WTC11 (cell line): ENCODE results near the gene OPRM1. TPM values are rescaled to one million over a fixed set of nuclear protein-coding genes. Genes with fewer than 3 reads are reported as not detected.

Experiments used
- ATAC-seq: fragments of 200-7000 bp; cut with Tn5 transposase; 2 replicates; pipeline ENCODE4 v1.10.0; 2021; ENCODE audit warnings: mild to moderate bottlenecking, moderate library complexity
- CTCF ChIA-PET: fragments of 300-600 bp; sonication (Branson Sonifier 250); formaldehyde crosslinking; loops from one replicate; lab custom pipeline; 2021; ENCODE audit warnings: antibody characterized with exemption; lab: Charles Lee
- POLR2A ChIA-PET: fragments of 350-600 bp; sonication (Branson Sonifier 250); formaldehyde crosslinking; loops from one replicate; lab custom pipeline; 2021; ENCODE audit warnings: antibody characterized with exemption; lab: Charles Lee
- DNase-seq: peaks from one replicate; pipeline ENCODE4 v3.0.0; 2021; ENCODE audit warnings: low spot score
- H3K27ac Mint-ChIP-seq: 2 replicates; pipeline ENCODE4 v1.8.0; 2021; ENCODE audit warnings: mixed read lengths
- H3K27me3 Mint-ChIP-seq: 2 replicates; pipeline ENCODE4 v1.8.0; 2021; ENCODE audit warnings: low read depth, mild to moderate bottlenecking, moderate library complexity, mixed read lengths
- H3K36me3 Mint-ChIP-seq: 2 replicates; pipeline ENCODE4 v1.8.0; 2021; ENCODE audit warnings: mixed read lengths
- H3K4me1 Mint-ChIP-seq: 2 replicates; pipeline ENCODE4 v1.8.0; 2022; ENCODE audit warnings: mixed read lengths
- H3K4me3 Mint-ChIP-seq: 2 replicates; pipeline ENCODE4 v1.8.0; 2021; ENCODE audit warnings: mild to moderate bottlenecking, moderate library complexity, mixed read lengths
- H3K9me3 Mint-ChIP-seq: 2 replicates; pipeline ENCODE4 v1.8.0; 2021; ENCODE audit warnings: mixed read lengths
- CBFB ChIP-seq: sonication (generic); formaldehyde crosslinking; IDR thresholded peaks from 2 replicates; pipeline ENCODE4 v1.8.1; 2022; ENCODE audit warnings: mild to moderate bottlenecking, low read depth, missing genetic modification reagents
- FOXP1 ChIP-seq: sonication (generic); formaldehyde crosslinking; IDR thresholded peaks from 2 replicates; pipeline ENCODE4 v1.8.0; 2022; ENCODE audit warnings: missing genetic modification reagents, mild to moderate bottlenecking, moderate library complexity, borderline replicate concordance
- HMGXB4 ChIP-seq: sonication (generic); formaldehyde crosslinking; IDR thresholded peaks from 2 replicates; pipeline ENCODE4 v1.8.1; 2023; ENCODE audit warnings: mild to moderate bottlenecking, moderate library complexity, missing genetic modification reagents
- JAZF1 ChIP-seq: fragments of 250-450 bp; sonication (Bioruptor Pico); IDR thresholded peaks from 2 replicates; pipeline ENCODE4 v1.9.0; 2021; ENCODE audit warnings: moderate library complexity, mild to moderate bottlenecking, inconsistent platforms
- MXD4 ChIP-seq: fragments of 250-450 bp; sonication (Bioruptor Pico); IDR thresholded peaks from 2 replicates; pipeline ENCODE4 v1.8.0; 2021; ENCODE audit warnings: mild to moderate bottlenecking, moderate library complexity, borderline replicate concordance
- MYBL2 ChIP-seq: sonication (generic); formaldehyde crosslinking; IDR thresholded peaks from 2 replicates; pipeline ENCODE4 v1.8.1; 2023; ENCODE audit warnings: mild to moderate bottlenecking, moderate library complexity, missing genetic modification reagents
- OVOL2 ChIP-seq: fragments of 250-450 bp; sonication (Bioruptor Pico); IDR thresholded peaks from 2 replicates; pipeline ENCODE4 v1.9.0; 2021; ENCODE audit warnings: mild to moderate bottlenecking, borderline replicate concordance
- SP1 ChIP-seq: sonication (generic); formaldehyde crosslinking; conservative IDR thresholded peaks from 2 replicates; pipeline ENCODE4 v1.8.1; 2022; ENCODE audit warnings: missing genetic modification reagents
- STAT6 ChIP-seq: sonication (generic); formaldehyde crosslinking; conservative IDR thresholded peaks from 2 replicates; pipeline ENCODE4 v1.8.1; 2023; ENCODE audit warnings: mild to moderate bottlenecking, low read depth, missing genetic modification reagents, moderate library complexity
- TEAD1 ChIP-seq: sonication (generic); formaldehyde crosslinking; IDR thresholded peaks from 2 replicates; pipeline ENCODE4 v1.8.0; 2022; ENCODE audit warnings: mild to moderate bottlenecking, missing genetic modification reagents
- ZSCAN18 ChIP-seq: fragments of 250-450 bp; sonication (Bioruptor Pico); IDR thresholded peaks from 2 replicates; pipeline ENCODE4 v2.1.2; 2022; ENCODE audit warnings: mild to moderate bottlenecking, moderate library complexity
- total RNA-seq: library from RNA; stranded (reverse); gene quantifications from 3 replicates; pipeline ENCODE4 v1.2.3, GENCODE V29; 2021
- TF ChIP-seq, protein P1 (sequence below): fragments of 250-450 bp; sonication (Bioruptor Pico); IDR thresholded peaks from 2 replicates; pipeline ENCODE4 v1.8.0; 2021; ENCODE audit warnings: mild to moderate bottlenecking
- TF ChIP-seq, protein P2 (sequence below): sonication (generic); formaldehyde crosslinking; IDR thresholded peaks from 2 replicates; pipeline ENCODE4 v1.8.0; 2022; ENCODE audit warnings: missing genetic modification reagents

The OPRM1 gene
- total RNA-seq, 1 experiment from 2014 or later, result not detected

DNA sequence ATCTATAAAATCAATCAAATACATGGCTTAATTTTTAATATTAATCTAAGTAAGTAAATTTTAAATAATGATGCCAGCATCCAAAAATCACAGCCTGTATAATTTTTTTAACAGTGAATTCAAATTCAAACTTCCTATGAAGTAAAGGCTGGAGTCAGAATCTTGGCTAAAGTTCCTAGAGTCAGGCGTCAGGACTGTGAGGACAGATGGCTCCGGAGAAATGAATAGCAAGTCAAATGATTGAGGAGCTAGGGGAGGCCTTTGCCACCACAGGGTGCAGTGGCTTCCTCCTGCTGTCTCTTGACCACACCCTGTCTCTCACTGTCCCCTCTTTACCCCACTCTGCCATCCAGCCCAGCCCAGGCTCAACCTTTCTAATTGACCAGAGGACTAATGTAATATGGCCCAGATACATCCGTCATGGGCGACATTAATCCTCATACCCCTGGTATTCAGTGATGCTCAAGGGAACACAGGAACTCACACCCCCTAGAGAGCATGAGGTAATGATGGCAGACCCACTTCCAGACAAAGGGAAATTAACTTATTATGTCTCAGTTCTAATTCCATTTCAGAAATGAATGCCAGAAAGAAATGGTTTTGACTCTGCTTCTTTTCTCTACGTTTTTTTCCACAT lies 53.4 kb downstream of the OPRM1 start (continued):
- TF ChIP-seq, protein P1, sequence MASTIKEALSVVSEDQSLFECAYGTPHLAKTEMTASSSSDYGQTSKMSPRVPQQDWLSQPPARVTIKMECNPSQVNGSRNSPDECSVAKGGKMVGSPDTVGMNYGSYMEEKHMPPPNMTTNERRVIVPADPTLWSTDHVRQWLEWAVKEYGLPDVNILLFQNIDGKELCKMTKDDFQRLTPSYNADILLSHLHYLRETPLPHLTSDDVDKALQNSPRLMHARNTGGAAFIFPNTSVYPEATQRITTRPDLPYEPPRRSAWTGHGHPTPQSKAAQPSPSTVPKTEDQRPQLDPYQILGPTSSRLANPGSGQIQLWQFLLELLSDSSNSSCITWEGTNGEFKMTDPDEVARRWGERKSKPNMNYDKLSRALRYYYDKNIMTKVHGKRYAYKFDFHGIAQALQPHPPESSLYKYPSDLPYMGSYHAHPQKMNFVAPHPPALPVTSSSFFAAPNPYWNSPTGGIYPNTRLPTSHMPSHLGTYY (CRISPR knock-in tag), result no peak

- CTCF ChIA-PET, result no interaction called here
- Mint-ChIP-seq H3K27ac (no peak overlapping the region), H3K36me3 (no peaks in the 10 kb centered on the region)
These were observed 54.4 kb downstream of the OPRM1 start for GRCh38 chr6:154093231-154094044.

More at GRCh38 chr6:154093231-154094044, 54.4 kb downstream of the OPRM1 start:
- no peaks in the 10 kb centered on the region for H3K4me1 Mint-ChIP-seq
- H3K4me3 Mint-ChIP-seq, result no peak overlapping the region
- H3K27me3 Mint-ChIP-seq, result no peaks in the 10 kb centered on the region; the same call in 1 of the 2 replicates
- ATAC-seq (no peak), DNase-seq (no peak)
- no peaks in the 10 kb centered on the region for H3K9me3 Mint-ChIP-seq
- TF ChIP-seq ZSCAN18 (CRISPR knock-in tag) (no peak), SP1 (CRISPR knock-in tag) (no peak), TEAD1 (CRISPR knock-in tag) (no peak), JAZF1 (no peak), MYBL2 (CRISPR knock-in tag) (no peak), HMGXB4 (no peak), CBFB (CRISPR knock-in tag) (no peak), MXD4 (no peak), FOXP1 (CRISPR knock-in tag) (no peak), OVOL2 (no peak), STAT6 (CRISPR knock-in tag) (no peak)
- TF ChIP-seq, protein P2, sequence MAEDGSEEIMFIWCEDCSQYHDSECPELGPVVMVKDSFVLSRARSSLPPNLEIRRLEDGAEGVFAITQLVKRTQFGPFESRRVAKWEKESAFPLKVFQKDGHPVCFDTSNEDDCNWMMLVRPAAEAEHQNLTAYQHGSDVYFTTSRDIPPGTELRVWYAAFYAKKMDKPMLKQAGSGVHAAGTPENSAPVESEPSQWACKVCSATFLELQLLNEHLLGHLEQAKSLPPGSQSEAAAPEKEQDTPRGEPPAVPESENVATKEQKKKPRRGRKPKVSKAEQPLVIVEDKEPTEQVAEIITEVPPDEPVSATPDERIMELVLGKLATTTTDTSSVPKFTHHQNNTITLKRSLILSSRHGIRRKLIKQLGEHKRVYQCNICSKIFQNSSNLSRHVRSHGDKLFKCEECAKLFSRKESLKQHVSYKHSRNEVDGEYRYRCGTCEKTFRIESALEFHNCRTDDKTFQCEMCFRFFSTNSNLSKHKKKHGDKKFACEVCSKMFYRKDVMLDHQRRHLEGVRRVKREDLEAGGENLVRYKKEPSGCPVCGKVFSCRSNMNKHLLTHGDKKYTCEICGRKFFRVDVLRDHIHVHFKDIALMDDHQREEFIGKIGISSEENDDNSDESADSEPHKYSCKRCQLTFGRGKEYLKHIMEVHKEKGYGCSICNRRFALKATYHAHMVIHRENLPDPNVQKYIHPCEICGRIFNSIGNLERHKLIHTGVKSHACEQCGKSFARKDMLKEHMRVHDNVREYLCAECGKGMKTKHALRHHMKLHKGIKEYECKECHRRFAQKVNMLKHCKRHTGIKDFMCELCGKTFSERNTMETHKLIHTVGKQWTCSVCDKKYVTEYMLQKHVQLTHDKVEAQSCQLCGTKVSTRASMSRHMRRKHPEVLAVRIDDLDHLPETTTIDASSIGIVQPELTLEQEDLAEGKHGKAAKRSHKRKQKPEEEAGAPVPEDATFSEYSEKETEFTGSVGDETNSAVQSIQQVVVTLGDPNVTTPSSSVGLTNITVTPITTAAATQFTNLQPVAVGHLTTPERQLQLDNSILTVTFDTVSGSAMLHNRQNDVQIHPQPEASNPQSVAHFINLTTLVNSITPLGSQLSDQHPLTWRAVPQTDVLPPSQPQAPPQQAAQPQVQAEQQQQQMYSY (CRISPR knock-in tag), result no peak
- POLR2A ChIA-PET, result no interaction called here
